ENCODE results near the gene ZFP1.

The ZFP1 gene

DNA sequence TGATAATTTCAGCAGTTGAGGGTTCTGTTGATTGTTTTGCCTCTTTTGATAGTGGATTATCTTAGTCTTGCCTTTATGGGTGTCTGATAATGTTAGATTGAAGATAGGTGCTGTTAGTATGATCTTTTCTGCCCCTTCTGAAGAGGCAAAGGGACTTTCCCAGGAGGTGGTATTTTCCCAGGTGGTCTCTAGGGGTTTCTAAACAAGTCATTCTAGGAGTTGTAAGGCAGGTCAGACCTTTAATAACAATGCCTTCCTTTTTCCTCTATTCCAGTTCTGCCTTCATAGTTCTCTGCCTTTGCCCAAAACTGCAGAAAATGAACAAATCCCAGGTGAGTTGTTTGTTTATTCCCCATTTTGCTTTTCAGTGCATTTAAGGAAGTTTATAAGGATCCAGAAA is 4.3 kb downstream of the ZFP1 start:
- DNase-seq (ENCODE audit: low read depth) = no peak

DNA sequence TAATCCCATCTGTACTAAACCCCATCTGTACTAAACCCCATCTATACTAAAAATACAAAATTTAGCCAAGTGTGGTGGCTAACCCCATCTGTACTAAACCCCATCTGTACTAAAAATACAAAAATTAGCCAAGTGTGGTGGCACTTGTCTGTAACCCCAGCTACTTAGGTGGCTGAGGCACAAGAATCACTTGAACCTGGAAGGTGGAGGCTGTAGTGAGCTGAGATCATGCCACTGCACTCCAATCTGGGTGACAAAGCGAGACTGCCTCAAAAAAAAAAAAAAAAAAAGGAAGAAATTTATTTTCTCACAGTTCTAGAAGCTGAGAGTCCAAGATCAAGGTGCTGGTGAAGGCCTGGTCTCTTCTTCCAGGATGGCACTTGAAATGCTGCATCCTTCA is 12.1 kb downstream of the ZFP1 start:
- DNase-seq (ENCODE audit: low read depth) = no peak

- no peak for DNase-seq (ENCODE audit: low read depth)
Measured at GRCh38 chr16:75169899-75170405, 21.6 kb downstream of the ZFP1 start.

GRCh38 chr16:75172578-75172977 is 24.3 kb downstream of the ZFP1 start:
- no peak for DNase-seq (ENCODE audit: low read depth)

- DNase-seq (ENCODE audit: low read depth) = no peak
Measured at GRCh38 chr16:75175074-75175473, 26.8 kb downstream of the ZFP1 start.

- no peak for DNase-seq (ENCODE audit: low read depth)
Measured at GRCh38 chr16:75176926-75177325, 28.6 kb downstream of the ZFP1 start.

DNA sequence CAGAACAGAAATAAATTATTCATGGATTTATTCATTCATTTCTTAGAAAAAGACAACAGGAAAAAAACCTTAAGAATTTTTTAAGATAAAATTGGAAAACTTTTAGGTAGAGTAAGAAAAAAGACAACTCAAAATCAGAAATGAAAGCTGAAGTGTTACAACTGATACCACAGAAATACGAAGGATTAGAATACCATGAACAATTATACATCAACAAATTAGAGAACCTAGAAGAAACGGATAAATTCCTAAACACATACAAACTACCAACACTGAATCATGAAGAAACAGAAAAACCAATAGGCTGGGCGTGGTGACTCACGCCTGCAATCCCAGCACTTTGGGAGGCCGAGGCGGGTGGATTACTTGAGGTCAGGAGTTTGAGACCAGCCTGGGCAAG is 30.9 kb downstream of the ZFP1 start:
- DNase-seq (ENCODE audit: low read depth) = no peak

- DNase-seq (ENCODE audit: low read depth) = no peak
Measured at GRCh38 chr16:75181630-75182029, 33.3 kb downstream of the ZFP1 start.

- DNase-seq (ENCODE audit: low read depth) = no peak
Measured at GRCh38 chr16:75188832-75189477, 40.6 kb downstream of the ZFP1 start.

DNA sequence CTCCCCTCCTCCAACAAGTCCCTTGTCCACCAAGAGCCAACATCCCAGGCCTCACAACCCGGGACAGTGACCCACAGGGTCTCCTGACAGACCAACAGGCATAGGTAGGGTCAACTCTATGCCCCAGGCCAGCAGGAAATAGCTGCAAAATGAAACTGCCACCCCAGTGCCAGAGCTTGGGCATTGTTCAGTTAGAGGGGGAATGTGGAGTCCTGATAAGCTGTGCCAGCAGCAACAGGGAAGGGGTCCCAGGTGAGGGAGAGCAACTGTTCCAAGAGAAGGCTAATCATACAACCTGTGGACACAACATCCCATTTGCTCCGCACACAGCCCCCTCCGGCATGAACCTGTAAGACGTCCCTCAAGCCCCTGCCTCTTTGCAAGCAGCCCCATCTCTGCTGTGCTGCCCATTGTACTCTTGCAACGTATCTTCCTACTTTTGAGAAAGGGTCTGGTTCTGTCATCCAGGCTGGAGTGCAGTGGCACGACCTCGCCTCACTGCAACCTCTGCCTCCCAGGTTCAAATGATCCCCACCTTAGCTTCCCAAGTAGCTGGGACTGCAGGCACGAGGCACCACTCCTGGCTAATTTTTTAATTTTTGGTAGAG is 41.4 kb downstream of the ZFP1 start:
- DNase-seq (ENCODE audit: low read depth) = no peak

DNA sequence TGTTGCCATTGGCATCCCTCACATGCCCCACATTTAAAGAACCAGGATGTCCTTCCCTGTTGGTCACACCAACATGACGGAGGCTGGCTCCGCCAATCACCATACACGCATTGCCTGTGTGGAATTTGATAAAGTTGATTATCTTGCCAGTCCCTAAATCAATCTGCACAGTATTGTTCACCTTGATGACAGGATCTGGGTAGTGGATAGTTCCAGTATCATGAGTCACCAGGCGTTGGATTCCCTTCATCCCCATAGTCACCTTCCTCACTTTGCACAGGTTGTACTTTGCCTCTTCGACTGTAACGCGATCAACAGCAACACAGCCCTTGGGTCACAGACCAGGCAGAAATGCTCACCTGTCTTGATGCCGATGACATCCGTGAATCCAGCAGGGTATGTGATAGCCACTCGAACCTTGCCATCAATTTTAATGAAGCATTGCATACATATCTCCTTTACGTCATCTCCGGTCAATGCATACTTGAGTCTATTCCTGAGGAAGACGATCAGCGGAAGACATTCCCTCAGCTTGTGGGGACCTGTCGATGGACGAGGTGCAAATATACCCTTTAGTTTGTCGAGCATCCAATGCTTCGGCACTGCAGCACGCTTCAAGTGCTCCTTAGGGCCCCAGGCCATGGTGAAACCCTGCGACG is 44.4 kb downstream of the ZFP1 start:
- DNase-seq (ENCODE audit: low read depth) = no peak

DNA sequence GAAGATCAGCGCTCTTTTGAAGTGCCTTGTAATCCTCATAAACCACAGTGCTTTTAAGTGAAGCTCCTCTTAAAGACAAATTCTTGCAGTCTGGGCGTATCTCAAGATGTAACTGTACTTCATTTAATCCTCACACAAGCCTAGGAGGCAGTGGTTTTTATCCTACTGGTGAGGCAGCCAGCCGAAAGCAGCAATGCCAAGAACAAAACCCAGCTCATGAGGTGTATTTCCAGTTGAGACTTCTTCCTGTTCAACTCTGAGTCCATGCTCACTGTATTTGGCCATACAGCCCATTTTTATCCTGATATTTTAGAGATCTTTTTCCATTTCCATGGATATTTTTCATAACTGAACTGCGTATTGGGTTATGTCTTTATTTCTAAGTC is 44.9 kb downstream of the ZFP1 start:
- no peak for DNase-seq (ENCODE audit: low read depth)

GRCh38 chr16:75193730-75194444 is 45.6 kb downstream of the ZFP1 start:
- DNase-seq (ENCODE audit: low read depth) = no peak

GRCh38 chr16:75195811-75196790 is 47.8 kb downstream of the ZFP1 start:
- DNase-seq (ENCODE audit: low read depth) = no peak

- no peak for DNase-seq (ENCODE audit: low read depth)
Measured at GRCh38 chr16:75196836-75197235, 48.5 kb downstream of the ZFP1 start.

GRCh38 chr16:75197522-75198134 is 49.3 kb downstream of the ZFP1 start:
- no peak for DNase-seq (ENCODE audit: low read depth)

- no peak for DNase-seq (ENCODE audit: low read depth)
Measured at GRCh38 chr16:75198135-75198600, 49.8 kb downstream of the ZFP1 start.

DNA sequence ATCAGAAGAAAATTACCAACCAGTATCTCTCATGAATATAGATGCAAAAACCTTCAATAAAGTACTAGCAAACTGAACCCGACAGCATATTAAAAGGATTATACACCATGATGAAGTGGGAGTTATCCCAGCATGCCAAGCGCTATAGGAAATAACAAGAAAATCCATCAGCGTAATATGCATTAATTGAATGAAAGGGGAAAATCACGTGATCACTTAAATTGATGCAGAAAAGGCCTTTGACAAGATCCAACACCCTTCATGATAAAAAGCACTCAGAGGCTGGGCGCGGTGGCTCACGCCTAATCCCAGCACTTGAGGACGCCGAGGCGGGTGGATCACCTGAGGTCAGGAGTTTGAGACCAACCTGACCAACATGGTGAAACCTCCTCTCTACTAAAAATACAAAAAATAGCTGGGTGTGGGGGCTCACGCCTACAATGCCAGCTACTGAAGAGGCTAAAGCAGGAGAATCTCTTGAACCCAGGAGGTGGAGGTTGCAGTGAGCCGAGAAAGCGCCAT is 53.8 kb downstream of the ZFP1 start:
- DNase-seq (ENCODE audit: low read depth) = no peak

- no peak for DNase-seq (ENCODE audit: low read depth)
Measured at GRCh38 chr16:75203096-75203495, 54.8 kb downstream of the ZFP1 start.

DNA sequence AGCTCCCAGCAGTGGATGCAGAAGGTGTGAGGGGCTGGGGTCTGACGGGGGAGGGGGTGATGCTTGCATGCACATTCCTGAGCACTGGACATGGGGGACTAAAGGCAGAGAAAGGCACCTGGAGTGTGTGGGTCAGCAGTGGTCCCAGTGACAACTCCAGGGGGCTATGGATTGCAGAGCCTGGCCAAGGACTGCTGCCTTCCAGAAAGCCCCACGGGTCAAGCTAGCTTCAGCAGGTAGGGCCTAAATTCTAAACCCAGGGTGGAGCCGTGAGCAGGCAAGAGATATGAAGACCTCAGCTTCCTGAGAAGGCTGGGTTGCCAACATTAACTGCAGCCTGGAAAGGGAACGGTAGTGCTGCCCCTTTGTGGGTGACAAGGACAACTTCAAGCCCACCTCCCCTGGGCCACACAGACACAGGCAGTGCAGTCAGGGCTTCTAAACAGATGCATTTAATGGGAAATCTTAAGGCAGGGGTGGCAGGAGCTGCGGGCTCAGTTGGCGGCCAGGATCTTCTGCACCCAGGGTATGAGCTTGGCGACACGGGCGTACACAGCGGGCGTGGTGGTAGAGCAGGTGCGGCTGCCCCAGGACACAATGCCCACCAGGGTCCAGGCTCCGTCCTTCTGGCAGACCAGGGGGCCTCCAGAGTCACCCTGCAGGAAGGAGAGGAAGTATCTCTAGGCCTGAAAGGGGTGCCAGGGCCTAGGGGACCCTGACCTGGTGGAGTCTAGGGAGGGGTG is 55.5 kb downstream of the ZFP1 start:
- no peak for DNase-seq (ENCODE audit: low read depth)
